Colon (tissue), 2 donors: ENCODE results near the gene ZFR2.
"Not testable (repeated sequence)": the region's sequence is repeated elsewhere in the genome, so short reads cannot be mapped to it uniquely, and the experiment has no call there.

Source experiments
- FAIRE-seq: peaks from 2 replicates; lab custom pipeline; 2012; peaks lifted over from hg19 to GRCh38; lab: Jason Lieb, UNC
- donor health status: control.
- donor health status: control.

The ZFR2 gene

DNA sequence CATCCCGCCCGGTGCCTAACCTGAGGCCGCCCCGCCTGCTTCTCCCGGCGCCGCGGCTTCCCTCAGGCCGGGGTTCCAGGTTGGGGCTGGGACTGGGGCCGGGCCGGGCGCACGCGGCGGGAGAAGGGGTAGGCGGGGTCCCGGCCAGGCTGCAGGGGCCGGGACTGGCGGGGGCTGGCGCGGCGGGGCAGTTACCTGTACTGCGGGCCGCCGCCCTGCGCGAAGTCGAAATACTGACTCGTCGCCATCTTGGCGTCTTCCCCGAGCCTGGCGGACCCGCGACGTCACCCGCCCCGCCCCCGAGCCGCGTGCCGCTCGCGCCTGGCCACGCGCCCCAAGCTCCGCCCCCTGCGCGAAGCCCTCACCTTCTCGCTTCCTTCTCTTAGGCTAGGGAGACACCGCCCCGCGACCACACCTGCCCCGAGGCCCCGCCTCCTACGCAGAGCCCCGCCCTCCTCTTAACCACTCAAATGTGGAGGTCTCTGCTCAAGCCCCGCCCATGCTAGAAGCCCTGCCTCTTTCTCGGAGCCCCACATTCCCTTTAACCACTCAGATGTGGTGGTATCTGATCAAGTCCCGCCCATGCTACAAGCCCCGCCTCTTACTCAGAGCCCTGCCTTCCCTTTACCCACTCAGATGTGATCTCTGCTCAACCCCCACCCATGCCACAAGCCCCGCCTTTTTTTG, at the start of gene ZFR2:
ZFR2 (minus strand) TSS at position 269 of the 687 bp plus-strand sequence; CDS start at position 248, 21 bp downstream.
- no peak for FAIRE-seq

DNA sequence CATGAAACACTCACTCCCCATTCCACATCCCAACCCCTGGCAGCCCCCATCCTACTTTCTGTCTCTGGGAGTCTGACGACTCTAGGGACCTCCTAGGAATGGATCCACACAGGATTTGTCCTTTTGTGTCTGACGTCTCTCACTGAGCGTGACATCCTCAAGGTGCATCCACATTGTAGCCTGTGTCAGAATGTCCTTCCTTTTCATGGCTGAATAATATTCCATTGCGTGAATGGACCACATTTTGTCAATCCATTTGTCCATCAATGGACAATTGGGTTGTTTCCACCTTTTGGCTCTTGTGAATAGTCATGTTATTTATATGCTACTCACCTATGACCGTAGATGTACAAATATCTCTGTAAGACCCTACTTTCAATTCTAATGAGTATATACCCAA, 47.2 kb upstream of the ZFR2 start:
- FAIRE-seq: no peak

DNA sequence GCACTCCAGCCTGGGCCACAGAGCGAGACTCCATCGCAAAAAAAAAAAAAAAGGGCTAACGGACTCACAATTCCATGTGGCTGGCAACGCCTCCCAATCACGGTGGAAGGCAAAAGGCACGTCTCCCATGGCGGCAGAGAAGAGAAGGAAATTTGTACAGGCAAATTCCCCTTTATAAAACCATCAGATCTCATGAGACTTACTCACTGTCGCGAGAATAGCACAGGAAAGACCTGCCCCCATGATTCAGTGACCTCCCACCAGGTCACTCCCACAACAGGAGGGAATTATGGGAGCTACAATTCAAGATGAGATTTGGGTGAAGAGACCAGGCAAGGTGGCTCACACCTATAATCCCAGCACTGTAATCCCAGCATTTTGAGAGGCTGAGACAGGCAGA, 45.4 kb upstream of the ZFR2 start:
- no peak for FAIRE-seq

DNA sequence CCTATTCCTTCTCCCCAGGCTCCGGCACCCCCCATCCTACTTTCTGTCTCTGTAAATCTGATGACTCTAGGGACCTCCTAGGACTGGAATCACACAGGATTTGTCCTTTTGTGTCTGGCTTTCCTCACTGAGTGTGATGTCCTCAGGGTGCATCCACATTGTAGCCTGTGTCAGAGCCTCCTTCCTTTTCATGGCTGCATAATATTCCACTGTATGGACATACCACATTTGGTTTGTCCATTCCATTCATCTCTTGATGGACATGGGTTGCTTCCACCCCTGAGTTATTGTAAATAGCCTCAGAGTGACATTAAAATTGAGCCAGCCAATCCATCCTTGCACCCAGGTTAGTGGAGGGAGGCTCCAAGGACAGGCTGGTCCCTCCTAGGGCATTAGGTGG, 41.3 kb upstream of the ZFR2 start:
- no peak for FAIRE-seq

DNA sequence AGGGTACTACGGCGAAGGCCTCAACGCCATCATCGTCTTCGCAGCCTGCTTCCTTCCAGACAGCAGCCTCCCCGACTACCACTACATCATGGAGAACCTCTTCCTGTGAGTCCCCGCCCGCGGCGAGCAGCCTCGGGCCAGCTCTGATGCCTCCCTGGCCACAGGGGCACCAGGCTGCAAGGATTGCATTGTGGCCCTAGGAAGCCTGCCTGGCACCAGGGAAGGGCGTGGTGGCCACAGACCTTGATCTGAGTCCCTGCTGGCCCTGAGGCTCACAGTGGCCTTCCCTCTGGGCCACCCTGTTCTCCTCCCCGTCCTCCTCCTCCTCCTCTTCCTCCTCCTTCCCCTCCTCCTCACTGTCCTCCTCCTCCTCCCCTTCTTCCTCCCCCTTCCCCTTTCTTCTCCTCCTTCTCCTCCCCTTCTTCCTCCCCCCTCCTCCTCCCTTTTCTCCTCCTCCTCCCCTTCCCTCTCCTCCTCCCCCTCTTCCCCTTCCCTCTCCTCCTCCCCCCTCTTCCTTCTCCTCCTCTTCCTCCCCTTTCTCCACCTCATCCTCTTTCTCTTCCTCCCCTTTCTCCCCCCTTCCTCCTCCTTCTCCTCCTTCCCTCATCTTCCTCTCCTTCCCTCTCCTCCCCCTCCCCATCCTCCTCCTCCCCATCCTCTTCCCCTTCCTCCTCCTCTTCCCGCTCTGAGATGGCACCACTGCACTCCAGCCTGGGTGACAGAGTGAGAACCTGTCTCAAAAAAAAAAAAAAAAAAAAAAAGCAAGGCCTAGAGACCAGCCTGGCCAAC, 39.6 kb upstream of the ZFR2 start:
- FAIRE-seq: no peak

DNA sequence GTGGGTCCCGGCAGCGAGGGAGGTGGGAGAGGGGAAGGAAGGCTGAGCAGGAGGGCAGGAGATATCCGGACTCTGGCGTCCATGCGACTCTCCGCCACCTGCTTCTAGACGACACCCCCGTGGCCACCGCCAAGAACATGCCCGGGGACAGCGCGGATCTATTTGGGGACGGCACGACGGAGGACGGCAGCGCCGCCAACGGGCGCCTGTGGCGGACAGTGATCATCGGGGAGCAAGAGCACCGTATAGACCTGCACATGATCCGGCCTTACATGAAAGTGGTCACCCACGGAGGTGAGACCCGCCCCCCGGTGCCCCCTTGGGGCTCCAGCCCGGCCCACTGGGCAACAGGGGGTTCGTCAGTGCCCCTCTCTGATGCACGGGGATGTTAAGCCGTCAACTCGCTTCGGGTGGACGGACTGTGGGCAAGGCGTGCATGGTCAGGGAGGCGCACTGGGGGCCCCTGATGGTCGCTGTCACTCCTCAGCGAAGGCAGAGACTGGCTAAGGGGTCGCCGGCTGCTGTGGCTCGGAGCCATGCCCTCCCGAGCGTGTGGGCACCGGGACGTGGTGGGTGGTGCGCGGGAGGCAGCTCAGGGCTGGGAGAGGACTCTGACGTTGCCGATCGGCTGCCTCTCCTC, 38.9 kb upstream of the ZFR2 start:
- no peak for FAIRE-seq

DNA sequence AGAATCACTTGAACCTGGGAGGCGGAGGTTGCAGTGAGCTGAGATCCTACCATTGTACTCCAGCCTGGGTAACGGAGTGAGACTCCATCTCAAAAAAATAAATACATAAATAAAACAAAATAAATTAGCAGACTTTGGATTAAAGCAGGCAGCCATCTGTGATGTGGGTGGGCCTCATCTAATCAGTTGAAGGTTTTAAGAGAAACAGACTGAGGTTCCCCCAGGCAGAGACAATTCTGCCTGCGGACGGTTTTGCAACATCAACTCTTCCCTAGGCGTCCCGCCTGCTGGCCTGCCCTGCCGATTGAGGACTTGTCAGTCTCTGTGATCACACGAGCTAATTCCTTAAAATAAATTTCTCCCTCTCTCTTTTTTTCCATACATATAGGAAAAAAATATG, 35.4 kb upstream of the ZFR2 start:
- FAIRE-seq: no peak

DNA sequence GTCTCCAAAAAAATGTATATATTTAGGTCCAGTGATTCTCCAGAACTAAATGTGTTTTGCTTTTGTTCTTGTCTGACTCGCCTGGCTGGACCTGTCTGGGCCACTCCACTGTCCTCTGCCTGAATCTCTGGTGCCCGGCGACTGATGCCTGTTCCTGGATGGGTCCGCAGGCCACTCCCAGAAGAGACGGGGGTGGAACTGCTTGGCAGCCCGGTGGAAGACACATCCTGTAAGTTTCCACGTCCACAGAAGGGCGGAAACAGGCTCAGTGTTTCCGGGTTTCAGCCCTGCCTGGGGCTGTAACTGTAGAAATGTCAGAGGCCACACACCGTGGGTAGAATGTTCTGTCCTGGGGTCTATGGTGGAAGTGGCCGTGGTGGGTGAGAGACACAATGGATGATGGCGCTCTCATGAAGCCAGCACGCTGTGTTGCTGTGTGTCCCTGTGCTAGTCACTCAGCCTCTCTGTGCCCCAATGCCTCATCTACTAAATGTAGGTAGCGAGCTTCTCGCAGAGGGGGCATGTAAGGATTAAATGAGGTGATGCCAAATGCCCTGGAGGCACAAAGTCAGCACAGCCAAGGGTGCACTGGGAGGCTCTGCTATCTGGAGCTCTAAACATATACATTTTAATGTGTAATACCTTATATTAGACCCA, 33.6 kb upstream of the ZFR2 start:
- FAIRE-seq: no peak

DNA sequence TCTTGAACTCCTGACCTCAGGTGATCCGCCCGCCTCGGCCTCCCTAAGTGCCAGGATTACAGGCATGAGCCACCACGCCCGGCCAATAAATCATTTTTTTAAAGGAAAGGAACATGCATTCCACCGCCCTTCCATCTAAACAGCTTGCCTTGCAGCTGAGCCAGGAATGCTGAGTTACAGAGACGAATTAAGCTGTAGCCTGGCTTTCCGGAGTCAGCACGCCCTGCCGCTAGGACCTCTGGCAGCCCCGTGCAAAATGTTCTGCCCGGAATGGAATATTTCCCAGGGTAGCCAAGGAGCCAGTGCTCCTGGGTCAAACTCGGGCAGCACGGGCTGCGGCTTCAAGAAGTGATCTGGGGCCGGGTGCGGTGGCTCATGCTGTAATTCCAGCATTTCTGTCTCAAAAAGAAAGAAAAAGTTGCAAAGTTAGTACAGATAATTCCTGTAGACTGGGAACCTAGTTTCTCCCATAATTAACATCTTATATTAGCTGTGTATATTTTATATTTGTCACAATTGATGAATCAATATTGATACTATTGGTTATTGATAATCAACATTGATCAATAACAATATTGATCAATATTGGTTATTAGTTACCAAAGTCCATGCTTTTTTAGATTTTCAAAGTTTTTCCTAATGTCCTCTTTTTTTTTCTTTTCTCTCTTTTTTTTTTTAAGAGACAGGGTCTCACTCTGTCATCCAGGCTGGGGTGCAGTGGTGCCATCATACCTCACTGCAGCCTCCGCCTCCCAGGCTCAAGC, 30.9 kb upstream of the ZFR2 start:
- no peak for FAIRE-seq

DNA sequence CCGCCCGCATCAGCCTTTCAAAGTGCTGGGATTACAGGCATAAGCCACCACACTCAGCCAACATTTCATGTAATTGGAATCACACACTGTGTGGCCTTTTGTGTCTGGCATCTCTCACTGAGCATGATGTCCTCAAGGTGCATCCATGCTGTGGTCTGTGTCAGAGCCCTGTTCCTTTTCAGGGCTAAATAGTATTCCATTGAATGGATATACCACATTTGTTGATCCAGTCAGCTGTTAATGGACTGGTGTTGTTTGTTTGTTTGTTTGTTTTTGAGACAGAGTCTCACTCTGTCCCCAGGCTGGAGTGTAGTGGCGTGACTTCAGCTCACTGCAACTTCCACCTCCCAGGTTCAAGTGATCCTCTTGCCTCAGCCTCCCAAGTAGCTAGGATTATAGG, 29.6 kb upstream of the ZFR2 start:
- FAIRE-seq: no peak

DNA sequence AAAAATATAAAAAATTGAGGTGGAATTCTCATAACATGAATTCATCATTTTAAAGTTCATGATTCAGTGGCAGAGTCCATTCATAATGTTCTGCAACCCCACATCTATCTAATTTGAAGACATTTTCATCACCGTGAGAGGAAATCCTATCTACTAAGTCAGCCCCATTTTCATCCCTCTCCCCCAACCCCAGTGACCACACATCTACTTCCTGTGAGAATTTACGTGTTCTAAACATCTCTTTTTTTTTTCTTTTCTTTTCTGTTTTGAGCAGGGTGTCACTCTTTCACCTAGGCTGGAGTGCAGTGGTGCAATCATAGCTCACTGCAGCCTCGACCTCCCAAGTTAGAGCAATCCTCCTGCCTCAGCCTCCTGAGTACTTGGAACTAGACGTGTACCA, 29.1 kb upstream of the ZFR2 start:
- no peak for FAIRE-seq

DNA sequence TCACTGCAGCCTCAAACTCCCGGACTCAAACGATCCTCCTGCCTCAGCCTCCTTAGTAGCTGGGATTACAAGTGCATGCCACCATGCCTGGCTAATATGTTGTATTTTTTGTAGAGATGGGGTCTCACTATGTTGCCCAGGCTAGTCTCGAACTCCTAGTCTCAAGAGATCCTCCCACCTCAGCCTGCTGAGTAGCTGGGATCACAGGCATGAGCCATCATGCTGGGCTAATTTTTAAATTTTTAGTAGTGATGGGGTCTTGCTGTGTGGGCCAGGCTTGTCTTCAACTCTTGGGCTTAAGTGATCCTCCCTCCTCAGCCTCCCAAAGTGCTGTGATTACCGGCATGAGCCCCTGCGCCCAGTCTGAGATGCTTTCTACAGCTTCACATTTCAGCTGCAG, 26.9 kb upstream of the ZFR2 start:
- no peak for FAIRE-seq

DNA sequence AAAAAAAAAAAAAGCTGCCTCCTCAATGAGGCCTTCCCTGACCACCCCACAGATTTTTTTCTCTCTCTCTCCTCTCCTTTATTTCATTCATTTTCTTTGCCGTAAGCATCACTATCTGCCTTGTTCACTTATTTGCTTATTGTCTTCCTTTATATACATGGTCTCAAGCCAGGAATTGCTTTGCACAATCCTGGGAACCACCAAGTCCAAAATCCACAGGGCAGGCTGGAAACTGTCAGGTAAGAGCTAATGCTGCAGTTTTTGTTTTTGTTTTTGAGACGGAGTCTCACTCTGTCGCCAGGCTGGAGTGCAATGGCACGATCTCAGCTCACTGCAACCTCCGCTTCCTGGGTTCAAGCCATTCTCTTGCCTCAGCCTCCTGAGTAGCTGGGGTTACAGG, 26.1 kb upstream of the ZFR2 start:
- FAIRE-seq: not testable (repeated sequence)

DNA sequence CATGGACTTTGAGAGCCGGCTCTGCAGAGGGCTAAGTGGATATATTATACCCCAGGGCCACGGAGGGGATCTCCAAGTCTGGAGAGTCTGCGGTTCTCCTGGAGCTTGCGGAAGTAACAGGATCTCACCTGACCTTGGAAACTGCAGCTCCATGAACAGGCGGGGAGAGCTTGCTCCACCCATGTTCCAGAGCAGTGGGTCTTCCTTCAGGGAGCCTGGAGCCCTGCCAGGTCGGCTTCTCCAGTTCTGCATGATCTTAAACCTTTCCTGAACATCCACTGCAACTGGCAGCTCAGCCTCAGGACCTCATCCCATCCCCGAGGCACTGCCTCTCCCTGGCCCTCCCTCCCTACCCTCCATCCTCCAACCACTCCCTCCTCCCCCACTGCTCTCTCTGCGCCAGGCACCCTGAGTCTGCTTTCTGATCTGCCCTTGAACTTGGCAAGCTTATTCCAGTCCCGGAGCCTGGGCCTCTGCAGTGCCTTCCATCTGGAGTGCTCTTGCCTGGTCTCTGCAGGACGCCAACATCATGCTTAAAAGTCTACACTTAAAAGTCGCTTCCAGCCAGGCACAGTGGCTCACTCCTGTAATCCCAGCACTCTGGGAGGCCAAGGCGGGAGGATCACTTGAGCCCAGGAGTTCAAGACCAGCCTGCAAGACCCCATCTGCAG, 24.8 kb upstream of the ZFR2 start:
- no peak for FAIRE-seq

DNA sequence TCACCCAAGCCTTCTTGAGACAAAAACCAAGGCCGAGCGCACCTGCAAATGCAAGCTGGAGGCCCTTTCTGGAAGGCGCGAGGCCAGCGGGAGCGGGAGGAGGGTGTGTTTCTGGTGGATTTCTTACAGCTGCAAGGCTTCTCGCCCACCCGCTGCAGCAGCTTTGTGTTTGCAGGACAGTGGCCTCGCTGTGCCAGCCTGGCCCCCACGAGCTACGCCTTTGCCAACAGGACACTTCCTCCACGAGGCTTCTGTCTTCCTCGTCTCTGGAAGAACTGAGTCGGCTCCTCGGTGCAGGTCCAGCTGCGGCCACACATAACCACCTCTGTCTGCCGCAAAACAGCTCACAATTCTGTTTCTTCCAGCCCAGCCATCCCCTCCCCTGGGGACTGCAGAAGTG, 21.8 kb upstream of the ZFR2 start:
- FAIRE-seq: no peak

DNA sequence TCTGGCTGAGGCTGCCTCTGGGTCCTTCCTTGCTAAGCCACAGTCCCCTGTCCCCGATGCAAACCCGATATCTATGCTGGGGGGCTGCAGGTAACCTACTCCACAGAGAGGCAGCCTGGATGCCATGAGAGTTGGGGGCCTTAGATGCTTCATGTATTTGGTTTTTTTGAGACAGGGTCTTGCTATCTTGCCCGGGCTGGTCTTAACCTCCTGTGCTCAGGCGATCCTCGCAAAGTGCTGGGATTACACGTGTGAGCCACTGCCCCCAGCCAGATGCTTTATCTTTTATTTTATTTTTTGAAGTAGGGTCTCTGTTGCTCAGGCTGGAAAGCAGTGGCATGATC, 13.2 kb upstream of the ZFR2 start:
- FAIRE-seq: no peak

DNA sequence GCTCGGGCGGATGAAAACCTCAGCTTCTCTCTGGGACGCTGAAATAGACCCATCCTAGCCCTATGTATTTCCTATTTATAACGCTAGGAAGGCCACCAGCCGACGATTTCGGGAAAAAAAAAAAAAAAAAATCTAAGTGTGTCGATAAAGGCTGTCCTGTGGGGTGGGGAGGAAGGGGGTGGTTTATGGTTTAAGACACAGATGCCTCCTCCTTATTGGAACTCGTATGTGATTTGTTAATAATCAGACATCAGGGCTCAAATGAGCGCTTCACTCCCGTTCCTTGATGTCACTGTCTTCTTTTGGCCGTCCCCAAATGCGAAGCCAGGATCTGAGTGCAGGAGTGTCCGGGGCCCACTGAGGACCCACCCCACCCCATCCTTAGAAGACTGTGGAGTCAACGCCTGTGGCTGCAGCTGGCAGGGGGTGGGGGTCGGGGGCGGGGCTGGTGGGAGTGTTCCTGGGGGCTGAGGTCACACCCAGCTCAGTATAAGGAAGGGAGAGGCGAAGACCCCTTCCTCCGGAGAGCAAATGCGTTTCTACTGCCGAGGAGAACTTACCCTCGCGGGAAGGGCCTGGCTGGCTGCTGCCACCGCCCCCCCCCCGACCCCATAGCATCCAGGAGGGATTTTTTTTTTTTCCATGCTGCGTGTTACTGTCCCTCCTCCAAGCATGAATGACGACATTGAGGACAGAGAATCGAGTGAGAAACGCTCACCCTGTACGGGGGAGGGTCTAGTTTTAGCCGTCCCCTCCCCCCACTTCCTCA, 12.6 kb upstream of the ZFR2 start:
- FAIRE-seq: no peak

DNA sequence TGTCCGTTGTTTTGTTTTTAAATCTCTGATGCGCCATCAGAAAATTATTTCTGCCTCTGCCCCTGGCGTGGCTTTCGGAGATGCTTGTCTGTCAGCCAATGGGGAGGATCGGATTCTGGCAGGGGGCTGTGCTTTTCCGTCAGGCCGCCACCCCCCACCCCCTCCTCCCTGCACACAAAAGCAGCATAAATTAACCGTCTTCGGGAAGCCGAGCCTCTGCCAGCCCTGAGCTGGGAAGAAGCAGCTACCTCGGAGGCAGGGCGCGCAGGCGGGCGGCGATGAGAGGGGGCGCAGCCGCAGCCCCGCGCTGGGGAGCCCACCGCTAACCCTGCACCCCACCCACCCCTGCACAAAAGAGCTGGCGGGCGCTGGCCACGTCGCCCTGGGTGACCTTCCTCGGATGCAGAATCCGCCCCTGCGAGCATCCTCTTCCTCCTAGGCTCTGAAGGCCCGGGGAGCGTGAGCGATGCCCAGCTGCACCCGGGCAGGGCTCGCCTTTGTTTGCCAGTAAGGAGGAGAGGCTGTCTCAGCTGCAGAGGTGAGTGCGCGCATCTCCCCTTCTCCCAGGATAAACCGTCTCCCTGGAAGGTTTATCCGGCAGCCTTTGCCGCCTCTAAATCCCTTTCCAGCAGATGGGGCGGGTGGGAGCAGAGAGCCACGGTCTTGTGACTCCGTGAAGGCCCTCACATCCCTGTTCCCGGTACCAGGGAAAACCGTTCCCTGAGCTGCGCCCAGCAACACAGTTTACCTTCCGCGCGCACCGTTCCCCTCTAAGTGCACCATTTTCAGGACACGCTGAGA, 11.8 kb upstream of the ZFR2 start, which contains the start of gene ATCAY:
ATCAY (plus strand) TSS at position 215 of the 801 bp plus-strand sequence. CDS start 5,083 bp downstream, outside the sequence.
- FAIRE-seq: no peak

DNA sequence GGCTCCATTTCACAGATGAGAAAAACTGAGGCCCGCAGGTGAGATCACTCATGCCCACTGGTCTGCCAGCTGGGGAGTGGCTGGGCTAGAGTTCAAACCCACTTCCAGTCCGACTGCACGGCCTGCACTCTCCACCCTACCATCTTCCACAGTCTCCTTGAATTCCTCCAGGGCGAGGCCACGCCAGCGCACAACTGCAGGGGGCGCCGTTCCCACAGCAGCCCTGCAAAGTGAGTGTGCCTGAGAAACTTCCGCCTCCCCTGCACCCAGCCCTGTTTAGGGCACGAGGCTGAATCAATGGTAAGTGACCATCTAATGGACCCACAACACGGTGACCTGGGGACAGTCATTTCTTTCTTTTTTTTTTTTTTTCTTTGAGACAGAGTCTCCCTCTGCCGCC, 10.8 kb upstream of the ZFR2 start:
- no peak for FAIRE-seq

DNA sequence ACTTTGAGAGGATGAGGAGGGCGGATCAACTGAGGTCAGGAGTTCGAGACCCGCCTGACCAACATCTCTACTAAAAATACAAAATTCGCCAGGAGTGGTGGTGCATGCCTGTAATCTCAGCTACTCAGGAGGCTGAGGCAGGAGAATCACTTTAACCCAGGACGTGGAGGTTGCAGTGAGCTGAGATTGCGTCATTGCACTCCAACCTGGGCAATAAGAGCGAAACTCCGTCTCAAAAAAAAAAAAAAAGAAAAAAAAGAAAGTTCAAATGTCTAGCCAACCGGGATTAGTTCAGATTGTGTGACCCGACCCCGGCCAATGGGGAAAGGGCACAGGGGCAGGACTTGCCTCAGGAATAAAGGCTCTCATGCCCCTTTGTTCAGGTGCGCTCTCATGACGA, 5.9 kb upstream of the ZFR2 start:
- FAIRE-seq: not testable (repeated sequence)
